CD4-positive, alpha-beta T cell (primary cell): ENCODE data around the gene AZIN2. TPM values are rescaled to one million over a fixed set of nuclear protein-coding genes. Genes with fewer than 3 reads are reported as not detected.
A peak's percentile ranks its signal among the peaks of the same experiment; 100 is the strongest.

ENCODE experiments used
- ATAC-seq: fragments of 200-7000 bp; cut with Tn5 transposase; one replicate; pipeline ENCODE4 v1.10.0; 2022; ENCODE audit warnings: mild to moderate bottlenecking; ENCODE audit not compliant: poor library complexity
- CTCF ChIA-PET: fragments of 350-600 bp; sonication (Branson Sonifier 250); formaldehyde crosslinking; loops from one replicate; lab custom pipeline; 2021; ENCODE audit warnings: antibody characterized with exemption, inconsistent platforms; lab: Charles Lee
- POLR2A ChIA-PET: fragments of 350-600 bp; sonication (Branson Sonifier 250); formaldehyde crosslinking; loops from one replicate; lab custom pipeline; 2021; ENCODE audit warnings: antibody characterized with exemption, inconsistent platforms; lab: Charles Lee
- DNase-seq, 14 experiments: peaks; one replicate each; pipeline ENCODE4 v3.0.0-alpha.2; 2013 to 2020; ENCODE audit warnings: mixed read lengths in 2 of 14
- H3K27ac ChIP-seq, 2 donors: one replicate each; pipeline versions ENCODE4 v1.5.1 to v1.7.0; 2013; ENCODE audit warnings: low read length in 2 of 2, low read depth in 1 of 2, mild to moderate bottlenecking in 1 of 2
- H3K27me3 ChIP-seq, 2 experiments: 1 replicate in 1 of 2; 2 replicates in 1 of 2; pipeline versions ENCODE4 v1.6.1 to v1.7.0; 2013; ENCODE audit warnings: low read length in 2 of 2, control low read depth in 1 of 2, mild to moderate bottlenecking in 1 of 2, moderate library complexity in 1 of 2; ENCODE audit not compliant: insufficient read depth in 2 of 2, control insufficient read depth in 1 of 2
- H3K36me3 ChIP-seq: one replicate; pipeline ENCODE4 v1.6.1; 2013; ENCODE audit warnings: low read length, control low read depth; ENCODE audit not compliant: insufficient read depth
- H3K4me1 ChIP-seq: one replicate; pipeline ENCODE4 v1.6.1; 2013; ENCODE audit warnings: low read length, control low read depth; ENCODE audit not compliant: insufficient read depth
- H3K4me3 ChIP-seq: one replicate; pipeline ENCODE4 v1.5.1; 2013; ENCODE audit warnings: mild to moderate bottlenecking, low read length, moderate library complexity
- H3K9me3 ChIP-seq, 2 experiments: 1 replicate in 1 of 2; 2 replicates in 1 of 2; pipeline versions ENCODE4 v1.6.1 to v1.7.0; 2013; ENCODE audit warnings: low read length in 2 of 2, mild to moderate bottlenecking in 2 of 2, control low read depth in 1 of 2, moderate library complexity in 1 of 2; ENCODE audit not compliant: control insufficient read depth in 1 of 2, insufficient read depth in 1 of 2
- H3K27ac Mint-ChIP-seq: one replicate; pipeline ENCODE4 v1.8.0; 2020; ENCODE audit warnings: mixed read lengths
- H3K27me3 Mint-ChIP-seq: one replicate; pipeline ENCODE4 v1.8.0; 2021; ENCODE audit warnings: mixed read lengths
- H3K36me3 Mint-ChIP-seq: one replicate; pipeline ENCODE4 v1.8.0; 2021; ENCODE audit warnings: low read depth, mixed read lengths
- H3K4me1 Mint-ChIP-seq: one replicate; pipeline ENCODE4 v1.8.0; 2021; ENCODE audit warnings: low read depth, mixed read lengths
- H3K4me3 Mint-ChIP-seq: one replicate; pipeline ENCODE4 v1.8.0; 2020; ENCODE audit warnings: mild to moderate bottlenecking, mixed read lengths
- H3K9me3 Mint-ChIP-seq: one replicate; pipeline ENCODE4 v1.8.0; 2020; ENCODE audit warnings: mixed read lengths
- CTCF ChIP-seq: fragments of 200-600 bp; IDR thresholded peaks from one replicate; pipeline ENCODE4 v1.8.0; 2022; ENCODE audit warnings: antibody characterized with exemption, mild to moderate bottlenecking
- intact Hi-C, 2 experiments: fragments of 100-400 bp; cut with DNase I in 1 of 2; cut with micrococcal nuclease in 1 of 2; formaldehyde crosslinking; loops; one replicate each; pipeline versions ENCODE4 v1.15.1 to v1.9.0; 2023 to 2025; cut with DNase I, micrococcal nuclease
- total RNA-seq, 174 experiments: library from RNA in 2 of 174; stranded (reverse) in 2 of 174; gene quantifications; one replicate each; pipeline ENCODE4 v1.2.3 and lab custom pipeline; 2021 to 2026

The AZIN2 gene
- total RNA-seq, 2 experiments from 2014 or later = 4.6 to 4.9 TPM

GRCh38 chr1:33153650-33154049 is 72.7 kb downstream of the AZIN2 start:
- ChIA-PET POLR2A (no interaction called here), CTCF (interaction anchor here (1.4 kb wide), 1 partner anchor 27 kb away, joined by 3 read pairs; no protein-coding TSS in a partner anchor)
- Mint-ChIP-seq H3K27me3 (no peaks in the 10 kb centered on the region), H3K4me1 (no peaks in the 10 kb centered on the region), H3K27ac (peak overlapping the region; percentile 12), H3K9me3 (no peaks in the 10 kb centered on the region), H3K4me3 (no peak overlapping the region), H3K36me3 (peaks cover 55% of the 10 kb centered on the region)
- no peaks in the 10 kb centered on the region for H3K27me3 ChIP-seq
- no peak for ATAC-seq
- intact Hi-C loops = no loop called here
- H3K4me3 ChIP-seq = no peak overlapping the region
- no peaks in the 10 kb centered on the region for H3K9me3 ChIP-seq
- TF ChIP-seq CTCF = no peak
- no peaks in the 10 kb centered on the region for H3K4me1 ChIP-seq
- no peak overlapping the region for H3K27ac ChIP-seq
- H3K36me3 ChIP-seq = peaks cover 43% of the 10 kb centered on the region
- no peak for DNase-seq

- Histone ChIP-seq H3K9me3 (no peaks in the 10 kb centered on the region), H3K27ac (no peak overlapping the region), H3K36me3 (peaks cover 43% of the 10 kb centered on the region), H3K4me3 (no peak overlapping the region), H3K27me3 (no peaks in the 10 kb centered on the region), H3K4me1 (no peaks in the 10 kb centered on the region)
- Mint-ChIP-seq H3K27me3 (no peaks in the 10 kb centered on the region), H3K9me3 (no peaks in the 10 kb centered on the region), H3K36me3 (peaks cover 61% of the 10 kb centered on the region), H3K27ac (no peak overlapping the region), H3K4me1 (no peaks in the 10 kb centered on the region), H3K4me3 (no peak overlapping the region)
- CTCF ChIA-PET = no interaction called here
- ATAC-seq (no peak), DNase-seq (no peak)
- intact Hi-C loops = no loop called here
- no peak for TF ChIP-seq CTCF
- POLR2A ChIA-PET = no interaction called here
These were observed 75.1 kb downstream of the AZIN2 start for GRCh38 chr1:33155877-33156538.

GRCh38 chr1:33157131-33157530 is 76.2 kb downstream of the AZIN2 start:
- Mint-ChIP-seq H3K4me3 (no peak overlapping the region), H3K27ac (no peak overlapping the region), H3K9me3 (no peaks in the 10 kb centered on the region), H3K4me1 (no peaks in the 10 kb centered on the region), H3K27me3 (no peaks in the 10 kb centered on the region), H3K36me3 (peaks cover 68% of the 10 kb centered on the region)
- intact Hi-C loops = no loop called here
- ChIA-PET POLR2A (no interaction called here), CTCF (no interaction called here)
- no peak for DNase-seq
- Histone ChIP-seq H3K27ac (no peak overlapping the region), H3K4me3 (no peak overlapping the region), H3K27me3 (no peaks in the 10 kb centered on the region), H3K36me3 (peaks cover 33% of the 10 kb centered on the region), H3K4me1 (no peaks in the 10 kb centered on the region), H3K9me3 (no peaks in the 10 kb centered on the region)
- no peak for TF ChIP-seq CTCF
- no peak for ATAC-seq
